HCT116 (cell line): ENCODE measurements around the gene TTLL10.

Source experiments
- EZH2 ChIP-seq: fragments of 200-600 bp; sonication (generic); IDR thresholded peaks from 2 replicates; pipeline ENCODE4 v1.6.1; 2017; ENCODE audit warnings: antibody characterized with exemption, mixed run types
- JUND ChIP-seq: IDR thresholded peaks from 2 replicates; pipeline ENCODE4 v1.6.1; 2012
- POLR2A ChIP-seq: IDR thresholded peaks from 2 replicates; pipeline ENCODE4 v1.7.0; 2011; ENCODE audit warnings: borderline replicate concordance; ENCODE audit not compliant: insufficient read depth, insufficient read length; ENCODE audit errors: extremely low read depth
- POLR2AphosphoS5 ChIP-seq: IDR thresholded peaks from 2 replicates; pipeline ENCODE4 v1.6.1; 2011; ENCODE audit warnings: mild to moderate bottlenecking, low read depth, low read length, moderate library complexity
- SP1 ChIP-seq: IDR thresholded peaks from 2 replicates; pipeline ENCODE4 v1.6.1; 2012; ENCODE audit warnings: low read depth
- SRF ChIP-seq: IDR thresholded peaks from 2 replicates; pipeline ENCODE4 v1.6.1; 2012; ENCODE audit warnings: low read depth
- ZNF274 ChIP-seq: fragments of 200-500 bp; sonication (Bioruptor generic); IDR thresholded peaks from 2 replicates; pipeline ENCODE4 v1.6.1; 2014; ENCODE audit warnings: mild to moderate bottlenecking, low read depth, low read length, inconsistent platforms
- TF ChIP-seq, protein P1 (sequence below), 3 experiments: fragments of 200-600 bp in 1 of 3; sonication (generic) in 1 of 3; IDR thresholded peaks in 2 of 3; conservative IDR thresholded peaks in 1 of 3; 2 replicates each; pipeline ENCODE4 v1.5.1; 2012 to 2017; ENCODE audit warnings: low read depth in 2 of 3, low read length in 2 of 3, antibody characterized with exemption in 1 of 3, borderline replicate concordance in 1 of 3, control low read depth in 1 of 3, mild to moderate bottlenecking in 1 of 3, mixed read lengths in 1 of 3, mixed run types in 1 of 3, moderate library complexity in 1 of 3; ENCODE audit not compliant: insufficient read depth in 1 of 3

DNA sequence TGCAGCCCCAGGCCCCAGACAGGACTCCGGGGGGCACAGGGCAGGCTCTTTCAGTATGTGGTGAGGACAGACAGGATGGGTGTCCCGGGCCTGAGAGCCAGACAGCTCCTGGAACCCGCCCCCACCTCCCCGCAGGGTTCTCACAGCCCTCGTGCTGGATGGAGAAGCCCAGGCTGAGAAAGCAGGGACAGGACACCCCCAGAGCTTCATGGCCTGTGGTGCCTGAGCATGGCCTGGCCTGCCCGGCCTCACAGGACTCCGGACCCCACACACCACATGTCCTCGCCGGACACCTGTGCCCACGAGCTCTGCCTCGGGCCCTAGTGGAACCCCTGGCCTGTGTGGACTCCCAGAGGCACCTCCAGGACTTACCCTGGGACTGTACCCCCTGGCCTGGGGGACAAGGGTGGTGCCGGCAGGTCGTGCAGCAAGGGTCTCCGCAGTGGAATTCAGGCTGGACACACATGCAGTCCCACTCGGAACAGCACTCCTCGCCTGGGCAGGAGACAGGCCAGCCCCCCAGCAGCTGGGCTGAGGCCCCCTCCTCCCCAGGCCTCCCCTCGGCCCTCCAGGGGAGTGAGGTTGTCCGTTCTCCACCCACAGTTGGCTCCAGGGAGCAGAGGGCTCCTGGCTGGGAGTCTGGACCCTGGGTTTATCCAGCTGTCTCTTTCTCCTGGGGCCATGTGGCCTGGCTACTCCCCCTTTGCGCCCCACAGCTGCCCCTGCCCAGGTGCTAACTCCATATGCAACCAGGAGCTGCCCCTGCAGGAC is 31.5 kb downstream of the TTLL10 start:
- TF ChIP-seq, protein P1, sequence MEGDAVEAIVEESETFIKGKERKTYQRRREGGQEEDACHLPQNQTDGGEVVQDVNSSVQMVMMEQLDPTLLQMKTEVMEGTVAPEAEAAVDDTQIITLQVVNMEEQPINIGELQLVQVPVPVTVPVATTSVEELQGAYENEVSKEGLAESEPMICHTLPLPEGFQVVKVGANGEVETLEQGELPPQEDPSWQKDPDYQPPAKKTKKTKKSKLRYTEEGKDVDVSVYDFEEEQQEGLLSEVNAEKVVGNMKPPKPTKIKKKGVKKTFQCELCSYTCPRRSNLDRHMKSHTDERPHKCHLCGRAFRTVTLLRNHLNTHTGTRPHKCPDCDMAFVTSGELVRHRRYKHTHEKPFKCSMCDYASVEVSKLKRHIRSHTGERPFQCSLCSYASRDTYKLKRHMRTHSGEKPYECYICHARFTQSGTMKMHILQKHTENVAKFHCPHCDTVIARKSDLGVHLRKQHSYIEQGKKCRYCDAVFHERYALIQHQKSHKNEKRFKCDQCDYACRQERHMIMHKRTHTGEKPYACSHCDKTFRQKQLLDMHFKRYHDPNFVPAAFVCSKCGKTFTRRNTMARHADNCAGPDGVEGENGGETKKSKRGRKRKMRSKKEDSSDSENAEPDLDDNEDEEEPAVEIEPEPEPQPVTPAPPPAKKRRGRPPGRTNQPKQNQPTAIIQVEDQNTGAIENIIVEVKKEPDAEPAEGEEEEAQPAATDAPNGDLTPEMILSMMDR (IDR thresholded peaks at IDR 0.05 in 2 of 3, conservative IDR thresholded peaks at IDR 0.05 in 1 of 3; ENCODE audit: borderline replicate concordance in 1 of 3, insufficient read depth in 1 of 3, low read depth in 2 of 3, low read length in 2 of 3) = no peak
- no peak for TF ChIP-seq ZNF274
- no peak for TF ChIP-seq POLR2A
- no peak for TF ChIP-seq EZH2
- no peak for TF ChIP-seq JUND
- TF ChIP-seq POLR2AphosphoS5 = no peak
- no peak for TF ChIP-seq SRF
- no peak for TF ChIP-seq SP1
